CD8-positive, alpha-beta memory T cell (primary cell): Measurements from ENCODE around the gene UBC. TPM values are rescaled to one million over a fixed set of nuclear protein-coding genes. Genes with fewer than 3 reads are reported as not detected.

Experiments
- CTCF ChIA-PET: fragments of 350-600 bp; sonication (Branson Sonifier 250); formaldehyde crosslinking; loops from one replicate; lab custom pipeline; 2021; ENCODE audit warnings: antibody characterized with exemption; lab: Charles Lee
- POLR2A ChIA-PET: fragments of 350-600 bp; sonication (Branson Sonifier 250); formaldehyde crosslinking; loops from one replicate; lab custom pipeline; 2021; ENCODE audit warnings: antibody characterized with exemption; lab: Charles Lee
- DNase-seq, 5 donors: peaks; one replicate each; pipeline versions ENCODE4 v3.0.0 to v3.0.0-alpha.2; 2020 to 2022; ENCODE audit warnings: mixed read lengths in 1 of 5
- H3K27ac ChIP-seq: one replicate; pipeline ENCODE4 v1.7.0; 2013; ENCODE audit warnings: low read depth, mild to moderate bottlenecking, low read length, moderate library complexity
- H3K27me3 ChIP-seq: 2 replicates; pipeline ENCODE4 v1.7.0; 2013; ENCODE audit warnings: low read length, mild to moderate bottlenecking; ENCODE audit not compliant: insufficient read depth, poor library complexity, severe bottlenecking
- H3K36me3 ChIP-seq: 2 replicates; pipeline ENCODE4 v1.7.0; 2013; ENCODE audit warnings: mild to moderate bottlenecking, low read length, moderate library complexity; ENCODE audit not compliant: insufficient read depth
- H3K4me1 ChIP-seq: 2 replicates; pipeline ENCODE4 v1.7.0; 2013; ENCODE audit warnings: mild to moderate bottlenecking, low read length, moderate library complexity; ENCODE audit not compliant: insufficient read depth
- H3K4me3 ChIP-seq: 2 replicates; pipeline ENCODE4 v1.7.0; 2013; ENCODE audit warnings: mild to moderate bottlenecking, low read length
- H3K9me3 ChIP-seq: 2 replicates; pipeline ENCODE4 v1.7.0; 2013; ENCODE audit warnings: mild to moderate bottlenecking, low read length
- H3K27ac Mint-ChIP-seq, 8 donors: one replicate each; pipeline ENCODE4 v1.8.0; 2020 to 2021; ENCODE audit warnings: mixed read lengths in 8 of 8, mild to moderate bottlenecking in 6 of 8, inconsistent platforms in 3 of 8, moderate library complexity in 3 of 8
- H3K27me3 Mint-ChIP-seq, 2 donors: one replicate each; pipeline ENCODE4 v1.8.0; 2020 to 2021; ENCODE audit warnings: mixed read lengths in 2 of 2, mild to moderate bottlenecking in 1 of 2, moderate library complexity in 1 of 2
- H3K36me3 Mint-ChIP-seq, 3 donors: one replicate each; pipeline ENCODE4 v1.8.0; 2020 to 2021; ENCODE audit warnings: mixed read lengths in 3 of 3, inconsistent platforms in 1 of 3, mild to moderate bottlenecking in 1 of 3
- H3K4me1 Mint-ChIP-seq, 3 donors: one replicate each; pipeline ENCODE4 v1.8.0; 2020 to 2021; ENCODE audit warnings: mixed read lengths in 3 of 3, inconsistent platforms in 1 of 3, mild to moderate bottlenecking in 1 of 3
- H3K4me3 Mint-ChIP-seq, 7 donors: one replicate each; pipeline ENCODE4 v1.8.0; 2020 to 2021; ENCODE audit warnings: mixed read lengths in 7 of 7, mild to moderate bottlenecking in 6 of 7, moderate library complexity in 4 of 7, inconsistent platforms in 2 of 7
- H3K9me3 Mint-ChIP-seq, 5 donors: one replicate each; pipeline ENCODE4 v1.8.0; 2020 to 2022; ENCODE audit warnings: mixed read lengths in 5 of 5, mild to moderate bottlenecking in 3 of 5, moderate library complexity in 2 of 5, inconsistent platforms in 1 of 5
- polyA plus RNA-seq: library from polyadenylated mRNA; unstranded; fragments of 300-500 nt; fragmentation: Illumina TruSeq; gene quantifications from one replicate; pipeline ENCODE4 v1.2.3, GENCODE V29; 2021
- total RNA-seq, 2 experiments: library from RNA; stranded (reverse); gene quantifications; one replicate each; pipeline ENCODE4 v1.2.3, GENCODE V29; 2021

UBC gene
- total and polyA plus RNA-seq, 3 experiments from 2014 or later: 839 to 1,913 (median 849) TPM

- POLR2A ChIA-PET: no interaction called here
These were observed 37.0 kb downstream of the UBC start for GRCh38 chr12:124877423-124877822.

DNA sequence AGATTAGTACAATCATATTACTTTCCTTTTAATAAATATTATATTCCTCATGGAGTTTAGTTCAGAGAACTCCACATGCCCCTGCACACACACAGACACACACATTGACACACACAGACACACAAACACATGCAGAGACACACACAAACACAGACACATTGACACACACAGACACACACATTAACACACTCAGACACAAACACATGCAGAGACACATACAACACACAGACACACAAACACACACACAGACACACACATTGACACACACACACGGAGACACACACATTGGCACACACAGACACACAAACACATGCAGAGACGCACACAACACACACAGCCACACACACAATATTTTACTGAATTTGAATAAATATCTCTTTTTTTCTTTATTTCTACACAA, 38.3 kb downstream of the UBC start:
- Mint-ChIP-seq H3K9me3 (no peaks in the 10 kb centered on the region), H3K27me3 (peaks cover 0 to 7% of the 10 kb centered on the region in 2 donors), H3K36me3 (no peaks in the 10 kb centered on the region), H3K4me3 (peak overlapping the region in 1 of 7 donors; percentile 38), H3K4me1 (peaks cover 0 to 4% (median 4%) of the 10 kb centered on the region in 3 donors), H3K27ac (no peak overlapping the region)
- Histone ChIP-seq H3K27me3 (no peaks in the 10 kb centered on the region), H3K4me1 (no peaks in the 10 kb centered on the region), H3K9me3 (no peaks in the 10 kb centered on the region), H3K4me3 (no peak overlapping the region), H3K36me3 (no peaks in the 10 kb centered on the region), H3K27ac (peak overlapping the region; percentile 63)
- CTCF ChIA-PET: no interaction called here
- no peak for DNase-seq
- POLR2A ChIA-PET: no interaction called here

More at GRCh38 chr12:124877423-124877822, 37.0 kb downstream of the UBC start:
- DNase-seq: no peak
- no peaks in the 10 kb centered on the region for H3K27me3 ChIP-seq
- CTCF ChIA-PET: no interaction called here
- H3K4me3 Mint-ChIP-seq: no peak overlapping the region
- no peaks in the 10 kb centered on the region for H3K9me3 Mint-ChIP-seq
- no peak overlapping the region for H3K27ac Mint-ChIP-seq
- H3K36me3 Mint-ChIP-seq: no peaks in the 10 kb centered on the region
- no peak overlapping the region for H3K4me3 ChIP-seq
- H3K27me3 Mint-ChIP-seq: peaks cover 0 to 5% of the 10 kb centered on the region in 2 donors
- H3K4me1 ChIP-seq: no peaks in the 10 kb centered on the region
- H3K4me1 Mint-ChIP-seq: peaks cover 0 to 8% (median 4%) of the 10 kb centered on the region in 3 donors
- H3K36me3 ChIP-seq: no peaks in the 10 kb centered on the region
- H3K27ac ChIP-seq: no peak overlapping the region
- H3K9me3 ChIP-seq: no peaks in the 10 kb centered on the region

DNA sequence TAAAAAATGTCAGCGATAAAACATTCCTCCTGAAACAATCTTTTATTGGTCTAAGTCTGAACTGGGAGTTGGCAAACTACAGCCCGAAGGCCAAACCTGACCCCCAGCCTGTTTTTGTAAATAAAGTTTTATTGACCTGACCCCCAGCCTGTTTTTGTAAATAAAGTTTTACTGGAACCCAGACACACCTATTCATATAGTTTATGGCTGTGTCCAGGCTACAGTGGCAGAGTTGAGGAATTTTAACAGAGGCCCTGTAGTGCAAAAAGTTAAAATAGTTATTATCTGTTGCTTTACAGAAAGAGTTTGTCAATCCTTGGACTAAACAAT, 38.7 kb downstream of the UBC start:
- H3K36me3 Mint-ChIP-seq: no peaks in the 10 kb centered on the region
- ChIA-PET CTCF (no interaction called here), POLR2A (no interaction called here)
- Histone ChIP-seq H3K27me3 (no peaks in the 10 kb centered on the region), H3K4me1 (no peaks in the 10 kb centered on the region), H3K36me3 (no peaks in the 10 kb centered on the region), H3K27ac (peak overlapping the region; percentile 63), H3K9me3 (no peaks in the 10 kb centered on the region), H3K4me3 (no peak overlapping the region)
- peaks cover 0 to 7% of the 10 kb centered on the region in 2 donors for H3K27me3 Mint-ChIP-seq
- H3K27ac Mint-ChIP-seq: no peak overlapping the region
- H3K4me3 Mint-ChIP-seq: peak overlapping the region in 1 of 7 donors; percentile 38
- H3K9me3 Mint-ChIP-seq: no peaks in the 10 kb centered on the region
- no peak for DNase-seq
- peaks cover 0 to under 1% (median under 1%) of the 10 kb centered on the region in 3 donors for H3K4me1 Mint-ChIP-seq

DNA sequence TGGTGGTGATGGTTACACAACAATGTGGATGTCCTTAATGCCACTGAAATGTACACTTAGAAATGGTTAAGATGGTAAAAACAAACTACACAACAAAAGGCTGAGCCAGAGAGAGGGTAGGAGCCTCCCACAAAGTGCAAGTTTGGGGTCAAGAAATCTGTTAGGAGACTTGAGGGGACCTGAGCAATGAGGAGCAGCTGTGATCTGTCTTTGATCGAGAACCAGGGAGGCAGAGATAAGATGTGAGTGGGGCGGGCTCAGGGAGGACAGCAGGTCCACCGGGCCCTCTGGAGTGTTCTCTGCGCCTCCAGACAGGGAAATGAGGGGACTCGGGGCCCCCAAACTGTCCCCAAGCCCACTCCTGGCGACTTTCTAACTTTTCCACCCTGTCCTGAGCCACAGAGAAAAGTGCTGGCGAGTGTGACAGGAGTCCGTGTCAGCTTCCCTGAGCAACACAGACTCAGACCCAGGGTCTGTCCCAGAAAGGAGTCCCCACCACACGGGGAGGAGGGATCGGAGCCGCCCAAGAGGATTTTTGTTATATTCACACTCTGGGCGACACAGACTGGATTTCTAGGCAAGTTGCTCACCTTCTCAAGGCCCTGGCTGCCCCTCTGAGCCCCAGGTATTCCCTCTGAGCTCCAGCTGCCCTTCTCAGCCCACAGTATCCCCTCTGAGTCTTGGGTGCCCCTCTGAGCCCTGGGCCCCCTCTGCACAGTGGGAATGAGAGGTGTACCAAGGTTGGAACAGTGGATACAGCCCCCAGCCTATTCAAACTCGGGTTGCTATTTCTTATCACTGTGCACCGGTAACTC, 39.3 kb downstream of the UBC start:
- no peaks in the 10 kb centered on the region for H3K4me1 Mint-ChIP-seq
- POLR2A ChIA-PET: no interaction called here

DNA sequence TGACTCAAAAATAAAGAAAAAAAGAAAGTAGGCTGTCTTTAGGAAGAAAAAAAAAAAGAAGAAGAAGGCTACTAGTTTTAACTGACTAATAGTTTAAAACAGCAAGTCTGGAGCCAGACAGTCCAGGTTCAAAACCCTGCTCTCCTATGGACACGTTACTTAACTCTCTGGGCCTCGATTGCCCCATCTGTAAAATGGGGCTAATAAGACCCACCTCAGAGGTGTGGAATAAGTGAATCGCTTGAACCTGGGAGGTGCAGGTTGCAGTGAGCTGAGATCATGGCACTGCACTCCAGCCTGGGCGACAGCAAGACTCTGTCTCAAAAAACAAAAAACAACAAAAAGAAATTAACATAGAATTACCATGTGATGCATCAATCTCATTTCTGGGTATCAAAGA, 40.3 kb downstream of the UBC start:
- DNase-seq: no peak
- Mint-ChIP-seq H3K27ac (no peak overlapping the region), H3K4me3 (no peak overlapping the region), H3K27me3 (peaks cover 3 to 4% of the 10 kb centered on the region in 2 donors), H3K4me1 (no peaks in the 10 kb centered on the region), H3K9me3 (no peaks in the 10 kb centered on the region), H3K36me3 (peaks cover 0 to 2% (median 0%) of the 10 kb centered on the region in 3 donors)
- H3K36me3 ChIP-seq: no peaks in the 10 kb centered on the region
- no peak overlapping the region for H3K27ac ChIP-seq
- H3K9me3 ChIP-seq: no peaks in the 10 kb centered on the region
- ChIA-PET CTCF (no interaction called here), POLR2A (no interaction called here)
- H3K27me3 ChIP-seq: no peaks in the 10 kb centered on the region
- no peaks in the 10 kb centered on the region for H3K4me1 ChIP-seq
- no peak overlapping the region for H3K4me3 ChIP-seq

More for the DNA sequence above, 39.3 kb downstream of the UBC start:
- H3K27ac ChIP-seq: peak overlapping the region; percentile 63
- H3K36me3 ChIP-seq: no peaks in the 10 kb centered on the region
- Mint-ChIP-seq H3K27me3 (peaks cover 0 to 7% of the 10 kb centered on the region in 2 donors), H3K4me3 (no peak overlapping the region), H3K27ac (peak overlapping the region in 1 of 8 donors; percentile 55), H3K9me3 (no peaks in the 10 kb centered on the region), H3K36me3 (no peaks in the 10 kb centered on the region)
- H3K9me3 ChIP-seq: no peaks in the 10 kb centered on the region
- no peaks in the 10 kb centered on the region for H3K4me1 ChIP-seq
- H3K4me3 ChIP-seq: no peak overlapping the region
- no peak for DNase-seq
- CTCF ChIA-PET: no interaction called here
- no peaks in the 10 kb centered on the region for H3K27me3 ChIP-seq

DNA sequence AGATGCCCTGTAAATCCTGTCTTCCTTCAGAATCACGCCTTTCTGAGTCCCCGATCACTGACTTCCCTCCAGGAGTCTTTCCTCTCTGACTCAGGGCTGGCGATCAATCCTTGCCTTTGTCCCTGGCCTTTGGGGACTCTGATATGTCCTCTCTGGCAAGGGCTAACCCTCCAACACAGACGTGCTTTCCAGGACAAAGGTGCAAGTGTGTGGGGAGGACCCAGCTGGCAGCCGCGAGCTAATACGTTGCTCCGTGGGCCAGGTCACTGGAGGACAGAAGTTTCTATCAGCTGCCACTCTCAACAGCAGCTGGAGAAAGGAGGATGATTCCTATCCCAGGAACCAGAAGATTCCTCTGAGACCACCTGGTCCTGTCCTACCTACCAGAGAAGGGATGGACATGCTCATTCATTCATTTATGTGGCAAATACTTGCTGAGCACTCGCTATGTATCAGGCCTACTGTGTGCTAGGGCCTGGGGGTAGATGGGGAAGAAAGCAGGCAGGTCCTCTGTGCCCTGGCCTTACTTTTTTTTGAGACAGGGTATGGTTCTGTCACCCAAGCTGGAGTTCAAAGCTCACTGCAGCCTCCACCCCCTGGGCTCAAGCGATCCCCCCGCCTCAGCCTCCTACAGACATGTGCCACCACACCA, 42.3 kb downstream of the UBC start:
- H3K4me1 ChIP-seq: no peaks in the 10 kb centered on the region
- DNase-seq: no peak
- Mint-ChIP-seq H3K27ac (no peak overlapping the region), H3K36me3 (peaks cover 0 to 2% (median 0%) of the 10 kb centered on the region in 3 donors), H3K27me3 (peaks cover 2 to 4% of the 10 kb centered on the region in 2 donors), H3K4me3 (no peak overlapping the region), H3K9me3 (no peaks in the 10 kb centered on the region), H3K4me1 (no peaks in the 10 kb centered on the region)
- H3K4me3 ChIP-seq: no peak overlapping the region
- no peak overlapping the region for H3K27ac ChIP-seq
- no peaks in the 10 kb centered on the region for H3K36me3 ChIP-seq
- CTCF ChIA-PET: no interaction called here
- POLR2A ChIA-PET: no interaction called here
- no peaks in the 10 kb centered on the region for H3K27me3 ChIP-seq
- H3K9me3 ChIP-seq: no peaks in the 10 kb centered on the region

GRCh38 chr12:124871297-124871696, 43.2 kb downstream of the UBC start:
- Mint-ChIP-seq H3K36me3 (peaks cover 0 to 2% (median 0%) of the 10 kb centered on the region in 3 donors), H3K4me3 (no peak overlapping the region), H3K27me3 (peaks cover 4% of the 10 kb centered on the region in 2 donors), H3K9me3 (no peaks in the 10 kb centered on the region), H3K4me1 (no peaks in the 10 kb centered on the region), H3K27ac (peak overlapping the region in 1 of 8 donors; percentile 15)
- Histone ChIP-seq H3K4me3 (no peak overlapping the region), H3K36me3 (no peaks in the 10 kb centered on the region), H3K4me1 (no peaks in the 10 kb centered on the region), H3K27me3 (no peaks in the 10 kb centered on the region), H3K9me3 (no peaks in the 10 kb centered on the region), H3K27ac (no peak overlapping the region)
- no peak for DNase-seq
- POLR2A ChIA-PET: no interaction called here
- CTCF ChIA-PET: no interaction called here

GRCh38 chr12:124870515-124870914, 43.9 kb downstream of the UBC start:
- Histone ChIP-seq H3K9me3 (no peaks in the 10 kb centered on the region), H3K27me3 (no peaks in the 10 kb centered on the region), H3K27ac (no peak overlapping the region), H3K4me3 (no peak overlapping the region), H3K36me3 (no peaks in the 10 kb centered on the region), H3K4me1 (no peaks in the 10 kb centered on the region)
- Mint-ChIP-seq H3K4me3 (no peak overlapping the region), H3K27ac (no peak overlapping the region), H3K36me3 (peaks cover 0 to 2% (median 0%) of the 10 kb centered on the region in 3 donors), H3K9me3 (no peaks in the 10 kb centered on the region), H3K27me3 (peaks cover 4% of the 10 kb centered on the region in 2 donors), H3K4me1 (no peaks in the 10 kb centered on the region)
- DNase-seq: no peak
- ChIA-PET POLR2A (interaction anchor here (0.7 kb wide), 1 partner anchor 16 kb away, joined by 3 read pairs; no protein-coding TSS in a partner anchor), CTCF (no interaction called here)
